Spleen (tissue), 11 donors: Measurements from ENCODE around the gene PRSS21. TPM values are rescaled to one million over a fixed set of nuclear protein-coding genes. Genes with fewer than 3 reads are reported as not detected.

ENCODE experiments used
- DNase-seq: peaks from one replicate; pipeline ENCODE4 v3.0.0-alpha.2; 2020
- H3K27ac ChIP-seq, 8 donors: fragments of 200-600 bp; sonication (generic) in 7 of 8; 1 replicate in 4 of 8; 2 replicates in 4 of 8; pipeline versions ENCODE4 v1.5.0 to v1.8.0; 2016 to 2021; ENCODE audit warnings: inconsistent platforms in 4 of 8, mild to moderate bottlenecking in 4 of 8, moderate library complexity in 1 of 8
- H3K27me3 ChIP-seq, 7 donors: fragments of 200-600 bp; sonication (generic) in 6 of 7; replicated peaks in 1 of 7; 1 replicate in 4 of 7; 2 replicates in 3 of 7; pipeline versions ENCODE4 v1.5.0 to v1.8.0; 2016 to 2021; ENCODE audit warnings: inconsistent platforms in 3 of 7, mild to moderate bottlenecking in 1 of 7
- H3K36me3 ChIP-seq, 6 donors: fragments of 200-600 bp; sonication (generic) in 5 of 6; 1 replicate in 4 of 6; 2 replicates in 2 of 6; pipeline versions ENCODE4 v1.5.0 to v1.8.0; 2016 to 2021; ENCODE audit warnings: inconsistent platforms in 2 of 6
- H3K4me1 ChIP-seq, 6 donors: fragments of 200-600 bp; sonication (generic) in 5 of 6; 1 replicate in 3 of 6; 2 replicates in 3 of 6; pipeline versions ENCODE4 v1.5.0 to v1.8.0; 2016 to 2021; ENCODE audit warnings: inconsistent platforms in 3 of 6
- H3K4me3 ChIP-seq, 8 donors: fragments of 200-600 bp; sonication (generic) in 7 of 8; 1 replicate in 4 of 8; 2 replicates in 4 of 8; pipeline versions ENCODE4 v1.5.0 to v1.8.0; 2016 to 2021; ENCODE audit warnings: inconsistent platforms in 4 of 8, mild to moderate bottlenecking in 4 of 8, moderate library complexity in 2 of 8
- H3K9me3 ChIP-seq, 8 donors: fragments of 200-600 bp; sonication (generic) in 7 of 8; 1 replicate in 4 of 8; 2 replicates in 4 of 8; pipeline versions ENCODE4 v1.5.0 to v1.8.0; 2016 to 2021; ENCODE audit warnings: inconsistent platforms in 4 of 8
- POLR2A ChIP-seq, 3 donors: fragments of 450-650 bp; IDR thresholded peaks; one replicate each; pipeline ENCODE4 v1.5.1; 2017; ENCODE audit warnings: antibody characterized with exemption in 3 of 3, mild to moderate bottlenecking in 1 of 3
- POLR2AphosphoS5 ChIP-seq, 3 donors: sonication (generic); formaldehyde crosslinking; IDR thresholded peaks; one replicate each; pipeline ENCODE4 v1.5.1; 2017; ENCODE audit warnings: antibody characterized with exemption in 3 of 3
- WGBS, 5 donors: extraction: QIAGEN DNeasy Blood & Tissue Kit in 3 of 5; methylation state at CpG; one replicate each; pipeline versions ENCODE4 v1.1.5 to v1.1.7; 2013 to 2018; 5-methylcytosine and 5-hydroxymethylcytosine counted together
- intact Hi-C: fragments of 100-400 bp; cut with DNase I; formaldehyde crosslinking; loops from one replicate; pipeline ENCODE4 v1.15.0; 2023; ENCODE audit warnings: low total_unique reads
- polyA plus RNA-seq, 3 donors: library from polyadenylated mRNA; stranded (reverse); fragments of 200-250 nt; gene quantifications; one replicate each; pipeline ENCODE4 v1.2.1, GENCODE V29; 2013
- total RNA-seq, 7 donors: library from RNA; depleted of rRNA in 3 of 7; stranded (reverse); fragments of >200 nt in 3 of 7; fragmentation: NEBNext Ultra II Directional in 4 of 7; extraction: Animal tissue kit (Norgen Biotek cat#: 25700) in 4 of 7; gene quantifications; one replicate each; pipeline versions ENCODE4 v1.1.0 to v1.2.1, GENCODE V29; 2016 to 2021
- TF ChIP-seq, protein P1 (sequence below), 11 experiments: fragments of 200-600 bp in 7 of 11; fragments of 450-650 bp in 4 of 11; sonication (generic) in 4 of 11; IDR thresholded peaks in 8 of 11; conservative IDR thresholded peaks in 3 of 11; 1 replicate in 7 of 11; 2 replicates in 4 of 11; pipeline versions ENCODE4 v1.4.0 to v1.8.0; 2016 to 2021; ENCODE audit warnings: antibody characterized with exemption in 11 of 11, inconsistent platforms in 4 of 11, mild to moderate bottlenecking in 1 of 11
- donor health status: healthy with polysubstance abuse.
- donor health status: DM: no; HTN: no; CAD: no; lungs with moderate emphysema.
- donor health status: DM: no; HTN: no; CAD: no.
- donor health status: Bipolar disorder and iron deficiency.
- donor health status: healthy.
- donor health status: DM: no; HTN: no; CAD: no.
- donor health status: DM: yes; HTN: yes; CAD: no.

The PRSS21 gene
- total and polyA plus RNA-seq, 10 donors: 0.49 to 4.9 (median 1.6) TPM

- Histone ChIP-seq H3K27ac (no peak overlapping the region), H3K4me3 (no peak overlapping the region), H3K4me1 (peaks cover 0 to 18% (median 14%) of the 10 kb centered on the region in 6 donors), H3K27me3 (peaks cover 0 to 58% (median 0%) of the 10 kb centered on the region in 7 donors), H3K36me3 (no peaks in the 10 kb centered on the region), H3K9me3 (no peaks in the 10 kb centered on the region)
- WGBS, 5 donors: 51 to 62% (median 52%) methylated on average over 22 of the region's 22 CpGs
- intact Hi-C loops: no loop called here
- TF ChIP-seq POLR2AphosphoS5 (IDR thresholded peaks at IDR 0.05) (no peak), POLR2A (IDR thresholded peaks at IDR 0.05) (no peak)
- DNase-seq: peak; percentile 40
Observed at GRCh38 chr16:2835638-2836493, 18.8 kb downstream of the PRSS21 start.

GRCh38 chr16:2836646-2837508, 19.8 kb downstream of the PRSS21 start:
- Histone ChIP-seq H3K27ac (no peak overlapping the region), H3K9me3 (no peaks in the 10 kb centered on the region), H3K36me3 (no peaks in the 10 kb centered on the region), H3K4me1 (peaks cover 7 to 28% (median 24%) of the 10 kb centered on the region in 6 donors), H3K27me3 (peaks cover 0 to 47% (median 0%) of the 10 kb centered on the region in 7 donors), H3K4me3 (no peak overlapping the region)
- DNase-seq: no peak
- 61 to 83% (median 77%) methylated on average over 13 of the region's 13 CpGs for WGBS, 5 donors
- TF ChIP-seq POLR2A (IDR thresholded peaks at IDR 0.05): no peak
- TF ChIP-seq, protein P1, sequence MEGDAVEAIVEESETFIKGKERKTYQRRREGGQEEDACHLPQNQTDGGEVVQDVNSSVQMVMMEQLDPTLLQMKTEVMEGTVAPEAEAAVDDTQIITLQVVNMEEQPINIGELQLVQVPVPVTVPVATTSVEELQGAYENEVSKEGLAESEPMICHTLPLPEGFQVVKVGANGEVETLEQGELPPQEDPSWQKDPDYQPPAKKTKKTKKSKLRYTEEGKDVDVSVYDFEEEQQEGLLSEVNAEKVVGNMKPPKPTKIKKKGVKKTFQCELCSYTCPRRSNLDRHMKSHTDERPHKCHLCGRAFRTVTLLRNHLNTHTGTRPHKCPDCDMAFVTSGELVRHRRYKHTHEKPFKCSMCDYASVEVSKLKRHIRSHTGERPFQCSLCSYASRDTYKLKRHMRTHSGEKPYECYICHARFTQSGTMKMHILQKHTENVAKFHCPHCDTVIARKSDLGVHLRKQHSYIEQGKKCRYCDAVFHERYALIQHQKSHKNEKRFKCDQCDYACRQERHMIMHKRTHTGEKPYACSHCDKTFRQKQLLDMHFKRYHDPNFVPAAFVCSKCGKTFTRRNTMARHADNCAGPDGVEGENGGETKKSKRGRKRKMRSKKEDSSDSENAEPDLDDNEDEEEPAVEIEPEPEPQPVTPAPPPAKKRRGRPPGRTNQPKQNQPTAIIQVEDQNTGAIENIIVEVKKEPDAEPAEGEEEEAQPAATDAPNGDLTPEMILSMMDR (IDR thresholded peaks at IDR 0.05 in 8 of 11, conservative IDR thresholded peaks at IDR 0.05 in 3 of 11): no peak
- no peak for TF ChIP-seq POLR2AphosphoS5 (IDR thresholded peaks at IDR 0.05)
- intact Hi-C loops: no loop called here

DNA sequence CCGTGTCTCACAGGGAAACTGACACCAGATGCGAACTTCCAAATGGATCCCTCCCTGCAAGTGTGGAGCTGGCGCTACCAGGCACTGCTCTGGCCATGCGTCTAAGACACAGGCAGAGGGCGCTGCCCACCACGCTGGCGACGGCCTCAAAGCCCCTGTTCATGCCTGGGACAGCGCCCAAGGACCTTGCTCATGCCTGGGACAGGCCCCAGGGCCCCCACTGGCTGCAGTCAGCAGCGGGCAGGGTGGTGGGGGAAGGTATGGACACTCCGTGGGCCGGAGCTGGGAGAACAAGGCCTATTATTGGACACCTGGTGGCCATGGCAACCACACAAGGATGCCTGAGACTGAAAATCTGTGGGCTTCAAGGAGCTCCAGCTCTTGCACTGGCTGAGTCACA, 21.9 kb downstream of the PRSS21 start:
- Histone ChIP-seq H3K27me3 (peaks cover 0 to 36% (median 0%) of the 10 kb centered on the region in 7 donors), H3K4me1 (peaks cover 14 to 39% (median 32%) of the 10 kb centered on the region in 6 donors), H3K9me3 (no peaks in the 10 kb centered on the region), H3K4me3 (no peak overlapping the region), H3K36me3 (no peaks in the 10 kb centered on the region), H3K27ac (no peak overlapping the region)
- WGBS, 5 donors: 2 to 10% (median 8%) methylated on average over 4 to 12 of the region's 12 CpGs
- TF ChIP-seq POLR2AphosphoS5 (IDR thresholded peaks at IDR 0.05) (peak; percentile 31 to 66 (median 57)), POLR2A (IDR thresholded peaks at IDR 0.05) (no peak)
- TF ChIP-seq, protein P1 (IDR thresholded peaks at IDR 0.05 in 8 of 11, conservative IDR thresholded peaks at IDR 0.05 in 3 of 11): peak; percentile 50 to 88 (median 75)
- peak; percentile 84 for DNase-seq
- intact Hi-C loops: no loop called here

DNA sequence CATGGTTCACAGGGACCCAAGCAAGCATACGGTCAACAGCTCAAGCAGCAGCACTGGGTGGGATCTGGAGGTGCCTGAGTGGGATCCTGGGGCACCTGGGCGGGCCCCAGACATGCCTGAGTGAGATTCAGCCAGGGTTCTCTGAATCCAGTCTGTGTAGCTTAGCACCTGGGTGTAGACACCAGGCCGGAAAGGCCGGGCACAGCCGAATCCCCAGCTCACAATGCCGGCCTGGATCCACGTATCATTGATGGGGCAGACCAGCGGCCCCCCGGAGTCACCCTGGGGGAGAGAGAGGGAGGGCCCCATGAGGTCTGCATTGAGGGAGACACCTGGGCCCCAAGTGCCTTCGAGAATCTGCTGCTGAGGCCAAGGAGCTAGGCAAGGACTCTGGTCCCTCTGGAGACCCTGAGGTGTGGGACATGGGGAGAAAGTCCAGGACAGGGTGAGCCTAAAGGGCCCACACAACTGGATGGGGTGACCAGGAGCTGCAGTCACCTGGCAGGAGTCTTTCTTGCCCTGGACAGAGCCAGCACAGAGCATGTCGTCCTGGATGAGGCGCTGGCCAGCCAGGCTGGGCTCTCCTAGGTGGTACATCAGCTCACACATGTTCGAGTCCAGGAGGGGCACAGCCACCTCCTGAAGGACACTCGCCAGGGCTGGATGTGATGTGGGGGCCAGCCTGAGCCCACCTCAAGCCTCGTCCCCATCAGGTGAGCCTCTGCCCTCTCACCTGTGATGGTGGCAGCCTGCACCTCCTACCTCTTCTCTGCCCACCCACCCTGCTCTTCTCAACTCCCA, 22.8 kb downstream of the PRSS21 start:
- H3K27me3 ChIP-seq: peaks cover 0 to 36% (median 0%) of the 10 kb centered on the region in 7 donors
- H3K27ac ChIP-seq: no peak overlapping the region
- intact Hi-C loops: no loop called here
- peak; percentile 58 for DNase-seq
- H3K9me3 ChIP-seq: no peaks in the 10 kb centered on the region
- H3K4me3 ChIP-seq: no peak overlapping the region
- TF ChIP-seq, protein P1 (IDR thresholded peaks at IDR 0.05 in 8 of 11, conservative IDR thresholded peaks at IDR 0.05 in 3 of 11): no peak
- no peak for TF ChIP-seq POLR2AphosphoS5 (IDR thresholded peaks at IDR 0.05)
- no peak for TF ChIP-seq POLR2A (IDR thresholded peaks at IDR 0.05)
- no peaks in the 10 kb centered on the region for H3K36me3 ChIP-seq
- 86 to 95% (median 88%) methylated on average over 9 to 15 of the region's 15 CpGs for WGBS, 5 donors
- H3K4me1 ChIP-seq: peaks cover 14 to 39% (median 32%) of the 10 kb centered on the region in 6 donors
